Raji (cell line): Measurements from ENCODE around the gene ST3GAL2.

Experiments
- POLR2A ChIP-seq: IDR thresholded peaks from 2 replicates; pipeline ENCODE4 v1.6.1; 2011; ENCODE audit warnings: low read depth, low read length, control low read depth; ENCODE audit not compliant: insufficient read depth

ST3GAL2 gene

DNA sequence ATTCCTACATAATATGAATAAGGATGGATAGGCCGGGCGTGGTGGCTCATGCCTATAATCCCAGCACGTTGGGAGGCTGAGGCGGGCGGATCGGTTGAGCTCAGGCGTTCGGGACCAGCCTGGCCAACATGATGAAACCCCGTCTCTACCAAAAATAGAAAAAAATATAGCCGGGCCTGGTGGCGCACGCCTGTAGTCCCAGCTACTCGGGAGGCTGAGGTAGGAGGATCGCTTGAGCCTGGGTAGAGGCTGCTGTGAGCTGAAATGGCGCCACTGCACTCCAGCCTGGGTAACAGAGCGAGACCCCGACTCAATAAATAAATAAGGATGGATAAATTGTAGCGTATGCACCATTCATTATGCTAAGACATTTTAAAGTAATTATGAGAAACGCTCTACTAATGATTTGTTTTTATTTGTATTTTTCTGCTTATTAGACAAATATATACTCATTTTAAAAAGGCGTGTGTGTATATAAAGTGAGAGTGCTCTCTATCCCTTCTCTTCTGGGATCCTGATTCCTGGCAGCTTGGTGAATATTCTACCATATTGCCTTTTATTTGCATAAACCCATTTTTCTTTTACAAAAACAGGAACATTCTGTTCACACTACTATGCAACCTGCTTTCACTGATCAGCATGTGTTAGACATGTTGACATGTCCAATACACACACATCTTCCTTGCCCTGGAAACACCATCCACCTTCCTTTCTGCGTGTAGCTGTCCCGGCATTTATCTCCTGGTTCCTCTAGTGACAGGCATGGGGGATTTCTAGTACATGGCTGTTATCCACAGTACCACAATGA, 65.8 kb downstream of the ST3GAL2 start:
- no peak for TF ChIP-seq POLR2A

DNA sequence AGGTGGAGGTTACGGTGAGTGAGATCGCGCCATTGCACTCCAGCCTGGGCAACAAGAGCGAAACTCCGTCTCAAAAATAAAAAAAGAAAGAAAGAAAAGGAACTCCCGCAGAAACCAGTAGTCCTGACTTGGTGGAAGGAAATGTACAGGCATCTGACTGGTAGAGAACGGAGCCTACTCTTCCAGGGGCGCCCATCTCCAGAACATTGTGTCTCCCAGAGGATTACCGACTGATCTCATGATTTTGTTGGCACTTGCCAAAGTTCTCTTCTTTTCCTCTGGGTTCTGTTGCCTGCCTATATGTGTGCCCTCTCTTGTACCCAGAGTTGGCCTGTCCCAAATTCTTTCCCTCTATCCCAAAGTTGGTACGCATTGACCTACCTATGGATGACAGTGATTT, 68.0 kb downstream of the ST3GAL2 start:
- no peak for TF ChIP-seq POLR2A

DNA sequence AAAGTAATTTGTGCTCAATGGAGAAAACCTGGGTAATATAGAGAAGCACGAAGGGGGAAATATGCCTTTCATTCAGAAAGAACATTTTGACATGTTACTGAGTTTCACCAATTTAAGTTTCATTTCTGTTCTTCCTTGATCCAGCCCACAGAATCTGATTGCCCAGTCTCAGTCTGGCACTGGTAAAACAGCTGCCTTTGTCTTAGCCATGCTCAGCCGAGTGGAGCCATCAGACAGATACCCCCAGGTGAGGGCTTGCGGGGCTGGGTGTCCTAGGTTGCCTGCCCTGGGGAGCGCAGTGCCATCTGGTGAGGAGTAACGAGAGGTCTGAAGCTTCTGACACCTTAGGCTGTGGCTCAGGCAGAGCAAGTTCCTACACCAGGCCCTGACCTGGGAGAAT, 74.5 kb downstream of the ST3GAL2 start:
- TF ChIP-seq POLR2A = no peak

DNA sequence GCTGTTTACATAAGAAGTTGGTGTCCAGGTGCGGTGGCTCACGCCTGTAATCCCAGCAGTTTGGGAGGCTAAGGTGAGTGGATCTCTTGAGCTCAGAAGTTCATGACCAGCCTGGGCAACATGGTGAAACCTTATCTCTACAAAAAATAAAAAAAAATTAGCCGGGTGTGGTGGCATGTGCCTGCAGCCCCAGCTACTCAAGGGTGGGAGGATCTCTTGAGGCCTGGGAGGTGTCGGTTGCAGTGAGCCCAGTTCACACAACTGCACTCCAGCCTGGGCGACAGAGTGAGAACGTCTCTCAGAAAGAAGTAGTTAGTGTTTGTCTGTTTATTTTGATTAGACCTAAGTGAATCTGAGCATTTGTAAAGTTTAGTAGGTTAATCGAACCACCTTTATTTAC, 79.3 kb downstream of the ST3GAL2 start:
- no peak for TF ChIP-seq POLR2A

DNA sequence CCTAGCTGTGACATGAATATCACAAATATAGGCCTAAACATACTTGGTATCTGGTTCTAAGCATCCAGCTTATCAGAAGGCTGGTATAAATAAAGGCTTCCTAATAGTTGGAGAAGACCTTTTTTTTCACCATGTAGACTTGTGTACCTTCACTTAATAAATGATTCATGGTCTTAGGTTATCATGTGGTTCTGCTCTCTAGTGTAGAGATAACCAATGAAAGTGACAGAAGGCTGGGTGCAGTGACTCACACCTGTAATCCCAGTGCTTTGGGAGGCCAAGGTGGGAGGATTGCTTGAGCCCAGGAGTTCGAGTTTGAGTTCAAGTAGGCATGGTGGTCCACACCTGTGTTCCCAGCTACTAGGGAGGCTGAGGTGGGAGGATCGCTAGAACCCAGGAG, 89.1 kb downstream of the ST3GAL2 start:
- TF ChIP-seq POLR2A = no peak

DNA sequence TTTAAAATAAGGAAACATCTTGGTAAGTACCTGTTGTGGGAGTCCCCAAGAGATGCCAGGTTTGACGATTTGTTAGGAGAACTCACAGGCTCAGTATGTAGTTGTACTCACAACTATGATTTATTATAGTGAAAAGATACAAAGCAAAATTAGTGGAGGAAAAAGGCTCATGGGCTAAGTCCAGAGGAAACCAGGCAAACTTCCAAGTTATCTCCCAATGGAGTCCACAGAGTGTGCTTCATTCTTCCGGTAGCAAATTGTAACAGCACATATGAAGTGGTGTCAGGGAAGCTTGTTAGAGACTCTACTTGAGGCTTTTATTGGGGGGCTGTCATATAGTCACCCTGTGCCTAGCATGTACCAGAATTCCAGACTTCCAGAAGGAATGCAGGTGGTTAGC, 89.9 kb downstream of the ST3GAL2 start:
- no peak for TF ChIP-seq POLR2A

DNA sequence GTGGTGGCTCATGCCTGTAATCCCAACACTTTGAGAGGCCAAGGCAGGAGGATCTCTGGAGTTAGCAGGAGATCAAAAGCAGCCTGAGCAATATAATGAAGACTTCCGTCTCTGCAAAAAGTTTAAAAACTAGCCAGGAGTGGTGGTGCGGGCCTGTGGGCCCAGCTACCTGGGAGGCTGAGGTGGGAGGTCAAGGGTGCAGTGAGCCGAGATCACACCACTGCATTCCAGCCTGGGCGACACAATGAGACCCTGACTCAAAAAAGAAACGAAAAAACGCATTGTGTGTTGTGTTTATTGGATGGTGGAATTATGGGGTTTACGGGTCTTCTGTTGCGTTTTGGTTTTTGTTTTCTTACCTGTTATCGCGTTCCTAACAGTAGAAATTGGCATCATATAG, 93.1 kb downstream of the ST3GAL2 start:
- TF ChIP-seq POLR2A = no peak

DNA sequence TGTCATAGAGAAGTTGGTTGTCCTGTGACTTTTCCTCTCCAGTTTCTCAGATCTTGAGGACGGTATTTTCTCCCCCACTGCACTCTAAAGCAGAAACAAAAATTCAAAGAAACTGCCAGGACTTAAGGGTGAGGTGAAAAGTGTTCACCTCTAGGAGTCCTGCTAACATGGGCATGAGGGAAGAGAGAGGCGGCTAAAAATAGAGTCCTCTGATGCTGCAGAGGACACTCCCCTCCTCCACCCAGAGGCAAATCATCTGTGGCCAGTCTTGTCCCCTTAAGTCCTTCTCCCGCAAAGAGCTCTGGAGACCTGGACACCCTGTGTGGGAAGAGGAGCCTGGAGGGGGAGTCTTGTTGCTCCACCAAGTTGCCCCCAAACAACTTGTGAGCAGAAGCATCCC, 96.9 kb downstream of the ST3GAL2 start:
- TF ChIP-seq POLR2A = no peak

DNA sequence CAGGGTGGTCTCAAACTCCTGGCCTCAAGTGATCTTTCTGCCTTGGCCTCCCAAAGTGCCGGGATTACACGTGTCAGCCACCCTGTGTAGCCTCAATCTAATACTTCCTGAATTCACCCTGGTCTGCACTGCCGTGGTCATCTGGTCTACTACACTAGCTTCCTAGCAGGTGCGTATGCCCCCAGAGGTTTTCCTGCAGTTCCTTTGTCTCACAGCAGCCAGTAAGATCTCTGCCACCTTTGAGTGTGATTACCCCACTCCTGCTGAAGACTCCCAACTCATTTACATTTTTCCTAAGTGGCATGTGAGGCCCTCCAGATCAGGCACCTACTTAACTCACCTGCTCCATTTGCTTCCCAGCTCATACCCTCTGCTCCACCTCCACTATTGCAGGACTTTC, 97.3 kb downstream of the ST3GAL2 start:
- no peak for TF ChIP-seq POLR2A

DNA sequence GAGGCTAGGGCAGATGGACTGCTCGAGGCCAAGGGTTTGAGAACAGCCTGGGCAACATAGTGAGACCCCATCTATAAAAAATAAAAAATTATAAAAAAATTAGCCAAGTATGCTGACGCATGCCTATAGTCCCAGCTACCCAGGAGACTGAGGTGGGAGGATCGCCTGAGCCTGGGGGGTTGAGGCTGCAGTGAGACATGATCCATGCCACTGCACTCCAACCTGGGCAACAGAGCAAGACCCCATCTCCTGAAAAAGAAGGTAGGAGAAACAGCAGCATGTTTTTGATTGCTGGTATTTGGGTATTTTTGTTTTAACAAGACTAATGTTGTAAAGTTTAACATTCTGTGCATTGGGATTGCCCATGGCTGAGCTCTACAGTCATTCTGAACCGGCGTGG, 101.1 kb downstream of the ST3GAL2 start:
- no peak for TF ChIP-seq POLR2A

DNA sequence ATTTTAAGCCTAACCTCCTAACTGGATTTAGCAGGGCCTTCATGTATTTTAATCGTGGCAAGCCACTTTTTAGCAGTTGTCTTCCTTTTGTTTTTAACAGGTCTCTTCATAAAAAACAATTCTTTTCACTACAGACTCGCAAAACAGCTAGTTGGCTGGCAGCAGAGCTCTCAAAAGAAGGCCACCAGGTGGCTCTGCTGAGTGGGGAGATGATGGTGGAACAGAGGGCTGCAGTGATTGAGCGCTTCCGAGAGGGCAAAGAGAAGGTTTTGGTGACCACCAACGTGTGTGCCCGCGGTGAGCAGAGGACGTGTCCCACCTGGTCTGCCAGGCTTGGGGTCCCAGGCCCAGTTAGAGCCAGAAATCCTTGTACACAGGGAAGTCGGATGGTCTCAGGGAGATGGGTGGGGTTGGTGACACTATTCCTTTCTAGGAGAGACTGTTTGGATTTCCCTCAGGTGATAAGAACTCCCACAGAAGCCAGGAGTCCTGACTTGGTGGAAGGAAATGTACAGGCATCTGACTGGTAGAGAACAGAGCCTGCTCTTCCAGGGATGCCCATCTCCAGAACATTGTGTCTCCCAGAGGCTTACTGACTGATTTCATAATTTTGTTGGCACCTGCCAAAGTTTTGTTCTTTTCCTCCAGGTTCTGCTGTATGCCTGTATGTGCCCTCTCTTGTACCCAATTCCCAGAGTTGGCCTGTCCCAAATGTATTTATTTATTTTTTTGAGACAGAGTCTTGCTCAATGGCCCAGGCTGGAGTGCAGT, 107.1 kb downstream of the ST3GAL2 start:
- TF ChIP-seq POLR2A = no peak

DNA sequence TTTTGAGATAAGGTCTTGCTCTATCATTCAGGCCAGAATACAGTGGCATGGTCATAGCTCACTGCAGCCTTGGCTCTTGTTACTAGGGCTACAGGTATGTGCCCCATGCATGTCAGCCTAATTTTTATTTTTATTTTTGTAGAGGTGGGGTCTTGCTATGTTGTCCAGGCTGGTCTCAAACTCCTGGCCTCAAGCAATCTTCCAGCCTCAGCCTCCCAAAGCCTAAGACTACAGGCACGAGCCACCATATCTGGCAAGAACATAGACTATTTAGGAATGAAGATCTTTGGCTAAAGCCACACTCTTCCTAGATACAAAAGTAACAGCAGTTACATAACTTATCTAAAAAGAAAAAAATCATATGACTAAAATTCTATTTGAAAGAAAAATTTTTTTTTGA, 107.8 kb downstream of the ST3GAL2 start:
- TF ChIP-seq POLR2A = no peak
